Glutamatergic neuron (in vitro differentiated cells): ENCODE data around the gene KLK6. TPM values are rescaled to one million over a fixed set of nuclear protein-coding genes. Genes with fewer than 3 reads are reported as not detected.

Experiments used
- DNase-seq: peaks from one replicate; pipeline ENCODE4 v3.0.0; 2022
- H3K27ac Mint-ChIP-seq: one replicate; pipeline ENCODE4 v1.8.0; 2020; ENCODE audit warnings: mild to moderate bottlenecking, mixed read lengths, inconsistent platforms; ENCODE audit not compliant: unreplicated experiment
- H3K27me3 Mint-ChIP-seq: one replicate; pipeline ENCODE4 v1.8.0; 2020; ENCODE audit warnings: mild to moderate bottlenecking, moderate library complexity, mixed read lengths, inconsistent platforms; ENCODE audit not compliant: unreplicated experiment
- H3K36me3 Mint-ChIP-seq: one replicate; pipeline ENCODE4 v1.8.0; 2020; ENCODE audit warnings: mild to moderate bottlenecking, mixed read lengths, inconsistent platforms; ENCODE audit not compliant: unreplicated experiment
- H3K4me1 Mint-ChIP-seq: one replicate; pipeline ENCODE4 v1.8.0; 2020; ENCODE audit warnings: mild to moderate bottlenecking, low read depth, mixed read lengths, inconsistent platforms; ENCODE audit not compliant: unreplicated experiment
- H3K4me3 Mint-ChIP-seq: one replicate; pipeline ENCODE4 v1.8.0; 2020; ENCODE audit warnings: mild to moderate bottlenecking, mixed read lengths, inconsistent platforms; ENCODE audit not compliant: unreplicated experiment
- H3K9me3 Mint-ChIP-seq: one replicate; pipeline ENCODE4 v1.8.0; 2020; ENCODE audit warnings: mild to moderate bottlenecking, moderate library complexity, mixed read lengths, inconsistent platforms; ENCODE audit not compliant: unreplicated experiment
- CTCF ChIP-seq: fragments of 200-600 bp; sonication (generic); IDR thresholded peaks from one replicate; pipeline ENCODE4 v1.5.0; 2021; ENCODE audit not compliant: partially characterized antibody, unreplicated experiment
- total RNA-seq: library from RNA; stranded (reverse); fragmentation: NEBNext Ultra II Directional; extraction: Animal tissue kit (Norgen Biotek cat#: 25700); gene quantifications from one replicate; pipeline ENCODE4 v1.2.1, GENCODE V29; 2021; ENCODE audit not compliant: unreplicated experiment

KLK6 gene
- total RNA-seq, 1 donor from 2014 or later, result not detected

DNA sequence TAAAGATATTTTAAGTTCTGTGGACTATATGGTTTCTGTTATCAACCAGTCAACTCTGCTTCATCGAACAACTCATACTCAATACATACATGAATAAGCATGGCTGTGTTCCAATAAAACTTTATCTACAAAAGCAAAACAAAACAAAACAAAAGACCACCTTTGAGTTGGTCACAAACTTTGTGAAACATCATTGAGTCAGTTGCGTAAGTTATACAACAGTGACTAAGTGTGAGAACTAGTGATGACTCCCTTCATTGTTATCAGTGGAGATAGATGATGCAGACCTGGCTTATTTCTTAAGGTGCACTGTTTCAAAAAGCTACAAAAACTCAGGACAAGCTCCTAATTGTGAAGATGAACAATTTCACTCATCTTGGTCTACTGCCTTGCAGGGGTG is 43.7 kb downstream of the KLK6 start:
- Mint-ChIP-seq H3K4me1 (no peaks in the 10 kb centered on the region), H3K4me3 (no peak overlapping the region), H3K27ac (no peak overlapping the region), H3K9me3 (no peaks in the 10 kb centered on the region), H3K36me3 (no peaks in the 10 kb centered on the region), H3K27me3 (peaks cover 3% of the 10 kb centered on the region)
- no peak for TF ChIP-seq CTCF
- no peak for DNase-seq

- Mint-ChIP-seq H3K4me3 (no peak overlapping the region), H3K27me3 (peaks cover 3% of the 10 kb centered on the region), H3K27ac (no peak overlapping the region), H3K4me1 (no peaks in the 10 kb centered on the region), H3K9me3 (no peaks in the 10 kb centered on the region), H3K36me3 (no peaks in the 10 kb centered on the region)
- no peak for TF ChIP-seq CTCF
- DNase-seq, result no peak
These were observed 44.8 kb downstream of the KLK6 start for GRCh38 chr19:50924586-50924985.

DNA sequence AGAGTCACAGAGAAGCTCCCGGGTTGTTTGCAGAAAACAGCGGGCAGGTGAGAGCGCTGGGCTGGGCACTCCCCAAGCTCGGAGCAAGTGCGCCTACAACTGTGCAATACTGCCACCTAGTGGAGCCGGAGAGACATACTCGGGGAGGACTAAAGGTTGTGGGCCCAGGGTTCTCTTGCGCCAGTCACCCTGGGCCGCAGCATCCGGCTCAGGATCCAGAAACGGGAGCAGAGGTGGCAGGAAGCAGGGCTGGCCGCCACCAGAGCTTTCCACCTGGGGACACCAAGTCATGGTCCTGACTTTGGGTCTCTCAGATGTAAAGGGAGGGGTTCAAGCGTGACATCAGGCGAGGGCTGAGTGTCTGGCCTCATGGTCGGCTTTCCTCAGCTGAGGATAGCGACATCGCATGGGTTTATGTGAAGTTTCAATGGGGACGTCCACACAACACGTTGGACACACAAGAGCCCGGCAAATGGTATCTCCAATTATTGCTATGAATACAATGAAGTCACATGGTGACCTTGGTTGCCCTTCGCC is 47.0 kb downstream of the KLK6 start:
- no peaks in the 10 kb centered on the region for H3K36me3 Mint-ChIP-seq
- TF ChIP-seq CTCF, result peak; percentile 91
- peak; percentile 82 for DNase-seq
- no peak overlapping the region for H3K4me3 Mint-ChIP-seq
- H3K9me3 Mint-ChIP-seq, result no peaks in the 10 kb centered on the region
- peaks cover 3% of the 10 kb centered on the region for H3K27me3 Mint-ChIP-seq
- H3K4me1 Mint-ChIP-seq, result no peaks in the 10 kb centered on the region
- H3K27ac Mint-ChIP-seq, result no peak overlapping the region

DNA sequence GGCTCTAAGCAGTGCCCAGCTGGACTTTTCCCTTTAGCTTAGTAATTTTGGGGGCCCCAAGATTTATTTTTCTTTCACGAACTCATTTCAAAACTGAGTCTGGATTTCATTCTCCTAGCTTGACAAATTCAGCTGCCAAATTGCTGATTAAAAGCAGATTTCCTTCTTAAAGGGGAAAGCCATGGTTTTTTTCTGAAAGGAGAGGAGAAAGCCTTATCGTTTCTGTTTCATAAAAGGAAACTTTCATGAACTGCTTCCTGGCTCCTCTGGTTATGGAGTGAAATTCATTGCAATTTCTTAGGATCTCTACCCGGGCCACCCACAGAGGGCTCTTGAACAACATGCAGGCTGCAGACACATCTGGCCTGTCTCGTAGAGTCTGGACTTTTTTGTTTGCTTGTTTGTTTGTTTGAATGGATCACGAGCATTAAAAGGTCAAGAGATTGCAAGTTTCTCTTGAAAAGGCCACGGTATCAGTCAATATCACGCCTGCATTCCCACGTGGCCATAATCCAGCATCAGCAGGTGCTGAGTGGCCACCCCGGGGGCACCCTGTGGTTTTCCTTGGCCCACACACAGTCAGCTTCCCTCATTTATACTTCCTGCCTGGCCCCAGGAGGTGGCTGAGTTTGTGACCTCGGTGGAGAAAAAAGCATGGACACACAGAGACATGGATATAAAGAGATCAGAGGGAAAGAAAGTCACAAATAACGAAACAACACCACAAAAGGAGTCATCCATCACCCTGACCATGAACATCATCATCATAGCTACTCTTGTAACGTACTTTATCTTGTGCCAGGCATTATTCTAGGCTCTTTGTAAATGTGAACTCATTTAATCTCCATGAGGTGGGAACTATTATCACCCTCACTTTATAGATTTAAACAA is 47.7 kb downstream of the KLK6 start:
- Mint-ChIP-seq H3K4me1 (no peaks in the 10 kb centered on the region), H3K27ac (no peak overlapping the region), H3K27me3 (peaks cover 5% of the 10 kb centered on the region)

More for the DNA sequence above, 47.7 kb downstream of the KLK6 start:
- no peak for TF ChIP-seq CTCF
- no peak overlapping the region for H3K4me3 Mint-ChIP-seq
- no peaks in the 10 kb centered on the region for H3K36me3 Mint-ChIP-seq
- no peak for DNase-seq
- H3K9me3 Mint-ChIP-seq, result no peaks in the 10 kb centered on the region
